SK-N-SH (cell line): ENCODE data around the gene CHST15. TPM values are rescaled to one million over a fixed set of nuclear protein-coding genes. Genes with fewer than 3 reads are reported as not detected.

Experiments
- CTCF ChIA-PET: fragments of 300-600, 350-600 bp; formaldehyde crosslinking; extraction: SDS; loops from one replicate; lab custom pipeline; 2021; lab: Yijun Ruan, JAX
- POLR2A ChIA-PET: fragments of 350-600 bp; sonication (Branson Sonifier 250); formaldehyde crosslinking; extraction: SDS; loops from one replicate; lab custom pipeline; 2020; ENCODE audit warnings: antibody characterized with exemption, inconsistent platforms; lab: Yijun Ruan, JAX
- DNase-seq: peaks from one replicate; pipeline ENCODE4 v3.0.0; 2012
- H2AFZ ChIP-seq: fragments of 200-600 bp; sonication (generic); 2 replicates; pipeline ENCODE4 v1.8.1; 2016; ENCODE audit warnings: antibody characterized with exemption, mild to moderate bottlenecking, low read depth
- H3F3A ChIP-seq: fragments of 200-600 bp; sonication (generic); replicated peaks from 2 replicates; pipeline ENCODE3; 2016; ENCODE audit warnings: antibody characterized with exemption, mild to moderate bottlenecking; ENCODE audit not compliant: insufficient read depth
- H3K27ac ChIP-seq, 2 experiments: fragments of 200-500 bp in 1 of 2; fragments of 200-600 bp in 1 of 2; sonication (Bioruptor generic) in 1 of 2; sonication (generic), shearing (Covaris generic) in 1 of 2; 2 replicates each; pipeline versions ENCODE4 v1.5.1 to v1.6.1; 2014 to 2016; ENCODE audit warnings: low read depth in 2 of 2, inconsistent platforms in 1 of 2, low read length in 1 of 2, mild to moderate bottlenecking in 1 of 2, mixed read lengths in 1 of 2
- H3K27me3 ChIP-seq: fragments of 200-600 bp; sonication (generic), shearing (Covaris generic); 2 replicates; pipeline ENCODE4 v1.6.1; 2016; ENCODE audit warnings: mixed run types; ENCODE audit not compliant: insufficient read depth
- H3K36me3 ChIP-seq, 2 experiments: fragments of 200-500 bp in 1 of 2; fragments of 200-600 bp in 1 of 2; sonication (Bioruptor generic) in 1 of 2; sonication (generic) in 1 of 2; replicated peaks in 1 of 2; 2 replicates each; pipeline versions ENCODE3 to v1.5.1; 2014 to 2016; ENCODE audit warnings: low read length in 1 of 2, mild to moderate bottlenecking in 1 of 2; ENCODE audit not compliant: insufficient read depth in 2 of 2, control insufficient read depth in 1 of 2
- H3K4me1 ChIP-seq, 2 experiments: fragments of 200-500 bp in 1 of 2; fragments of 200-600 bp in 1 of 2; sonication (Bioruptor generic) in 1 of 2; sonication (generic), shearing (Covaris generic) in 1 of 2; 2 replicates each; pipeline versions ENCODE4 v1.5.1 to v1.6.1; 2014 to 2016; ENCODE audit warnings: low read depth in 1 of 2, low read length in 1 of 2, mixed run types in 1 of 2; ENCODE audit not compliant: insufficient read depth in 2 of 2, control insufficient read depth in 1 of 2
- H3K4me2 ChIP-seq: fragments of 200-600 bp; sonication (generic), shearing (Covaris generic); 2 replicates; pipeline ENCODE4 v1.6.1; 2017; ENCODE audit warnings: mixed run types
- H3K4me3 ChIP-seq, 2 experiments: fragments of 200-500 bp in 1 of 2; fragments of 200-600 bp in 1 of 2; sonication (Bioruptor generic) in 1 of 2; sonication (generic), shearing (Covaris generic) in 1 of 2; 2 replicates each; pipeline versions ENCODE4 v1.5.1 to v1.8.1; 2014 to 2016; ENCODE audit warnings: low read depth in 2 of 2, inconsistent platforms in 1 of 2, low read length in 1 of 2, mild to moderate bottlenecking in 1 of 2, mixed read lengths in 1 of 2, moderate library complexity in 1 of 2
- H3K79me2 ChIP-seq: fragments of 200-600 bp; sonication (generic); 2 replicates; pipeline ENCODE4 v1.8.1; 2017; ENCODE audit warnings: mild to moderate bottlenecking; ENCODE audit not compliant: insufficient read depth
- H3K9ac ChIP-seq: fragments of 200-600 bp; sonication (generic); 2 replicates; pipeline ENCODE4 v1.6.1; 2017; ENCODE audit warnings: mixed run types
- H3K9me2 ChIP-seq: fragments of 200-600 bp; sonication (generic); 2 replicates; pipeline ENCODE4 v1.6.1; 2017; ENCODE audit warnings: mixed run types
- H3K9me3 ChIP-seq: fragments of 200-600 bp; sonication (generic); 2 replicates; pipeline ENCODE4 v1.6.1; 2017; ENCODE audit warnings: mixed run types, mild to moderate bottlenecking, moderate library complexity
- H4K20me1 ChIP-seq: fragments of 200-600 bp; sonication (generic); 2 replicates; pipeline ENCODE4 v1.6.1; 2017; ENCODE audit warnings: mild to moderate bottlenecking, mixed run types; ENCODE audit not compliant: insufficient read depth
- CHD2 ChIP-seq: fragments of 150-350 bp; IDR thresholded peaks from 2 replicates; pipeline ENCODE4 v1.6.1; 2018; ENCODE audit warnings: low read length; ENCODE audit not compliant: partially characterized antibody
- ELF1 ChIP-seq: IDR thresholded peaks from 2 replicates; pipeline ENCODE4 v1.4.0; 2012
- FOSL2 ChIP-seq: IDR thresholded peaks from 2 replicates; pipeline ENCODE4 v1.4.0; 2012; ENCODE audit warnings: low read depth, mild to moderate bottlenecking, moderate library complexity, borderline replicate concordance
- FOXJ3 ChIP-seq: sonication (generic); formaldehyde crosslinking; IDR thresholded peaks from 2 replicates; pipeline ENCODE4 v1.5.1; 2020; ENCODE audit warnings: mild to moderate bottlenecking, missing genetic modification reagents
- GABPA ChIP-seq: IDR thresholded peaks from 2 replicates; pipeline ENCODE4 v1.4.0; 2012; ENCODE audit warnings: low read depth, mild to moderate bottlenecking
- IRF3 ChIP-seq: fragments of 150-350 bp; IDR thresholded peaks from 2 replicates; pipeline ENCODE4 v1.6.1; 2016; ENCODE audit warnings: mild to moderate bottlenecking, low read depth, low read length
- MEF2A ChIP-seq: IDR thresholded peaks from 2 replicates; pipeline ENCODE4 v1.4.0; 2012; ENCODE audit warnings: low read depth, borderline replicate concordance
- NFIC ChIP-seq: IDR thresholded peaks from 2 replicates; pipeline ENCODE4 v1.4.0; 2012; ENCODE audit warnings: borderline replicate concordance
- NRF1 ChIP-seq: IDR thresholded peaks from 2 replicates; pipeline ENCODE4 v1.6.1; 2012; ENCODE audit warnings: low read depth, mild to moderate bottlenecking, low read length
- PBX3 ChIP-seq: IDR thresholded peaks from 2 replicates; pipeline ENCODE4; 2012
- POLR2AphosphoS5 ChIP-seq: IDR thresholded peaks from 2 replicates; pipeline ENCODE4 v1.6.1; 2012; ENCODE audit warnings: low read depth, low read length
- RAD21 ChIP-seq: IDR thresholded peaks from 2 replicates; pipeline ENCODE4 v1.6.1; 2012; ENCODE audit warnings: mild to moderate bottlenecking, low read length
- REST ChIP-seq: IDR thresholded peaks from 2 replicates; pipeline ENCODE4 v1.6.1; 2012; ENCODE audit warnings: mild to moderate bottlenecking, low read depth, low read length, moderate library complexity
- TAF1 ChIP-seq: IDR thresholded peaks from 2 replicates; pipeline ENCODE4 v1.6.1; 2012; ENCODE audit warnings: low read depth, mild to moderate bottlenecking, low read length, moderate library complexity, borderline replicate concordance
- TEAD4 ChIP-seq: IDR thresholded peaks from 2 replicates; pipeline ENCODE4 v1.4.0; 2012; ENCODE audit warnings: mild to moderate bottlenecking, borderline replicate concordance; ENCODE audit not compliant: insufficient read depth
- USF2 ChIP-seq: fragments of 150-350 bp; IDR thresholded peaks from 2 replicates; pipeline ENCODE4 v1.6.1; 2017; ENCODE audit warnings: antibody characterized with exemption, low read length, low read depth, borderline replicate concordance
- YY1 ChIP-seq: IDR thresholded peaks from 2 replicates; pipeline ENCODE4 v1.4.0; 2012; ENCODE audit warnings: low read depth, mild to moderate bottlenecking
- ZBTB33 ChIP-seq: IDR thresholded peaks from 2 replicates; pipeline ENCODE4 v1.4.0; 2012; ENCODE audit warnings: low read depth, borderline replicate concordance
- WGBS: methylation state at CpG from one replicate; pipeline ENCODE4 v1.1.6; 2017; ENCODE audit warnings: low lambda C conversion rate; 5-methylcytosine and 5-hydroxymethylcytosine counted together
- polyA plus RNA-seq, 3 experiments: library from polyadenylated mRNA; depleted of rRNA; stranded (reverse); fragments of >200 nt; gene quantifications; 2 replicates each; pipeline ENCODE4 v1.2.3, GENCODE V29; 2012

The CHST15 gene
- polyA plus RNA-seq, 1 of the 3 experiments (the other 2 are of a cell fraction), result 0.02 TPM

GRCh38 chr10:124027651-124028050 is 65.7 kb downstream of the CHST15 start:
- no peak overlapping the region for H3K27ac ChIP-seq
- ChIA-PET POLR2A (no interaction called here), CTCF (interaction anchor here (1.2 to 3.9 kb wide), 3 partner anchors 32 to 390 kb away, joined by 3 to 12 read pairs (median 8); no protein-coding TSS in a partner anchor)
- H3K4me3 ChIP-seq, result no peak overlapping the region
- no peak overlapping the region for H2AFZ ChIP-seq
- no peak overlapping the region for H3K9ac ChIP-seq
- H3F3A ChIP-seq, result no peaks in the 10 kb centered on the region
- no peaks in the 10 kb centered on the region for H3K79me2 ChIP-seq
- no peaks in the 10 kb centered on the region for H4K20me1 ChIP-seq
- no peaks in the 10 kb centered on the region for H3K9me2 ChIP-seq
- H3K27me3 ChIP-seq, result no peaks in the 10 kb centered on the region
- WGBS, result 47% methylated on average over 7 of the region's 9 CpGs
- H3K36me3 ChIP-seq, result no peaks in the 10 kb centered on the region
- no peaks in the 10 kb centered on the region for H3K9me3 ChIP-seq
- no peak overlapping the region for H3K4me2 ChIP-seq
- TF ChIP-seq NFIC (no peak), TEAD4 (no peak), FOSL2 (no peak), IRF3 (no peak), NRF1 (no peak), CHD2 (no peak), REST (no peak), GABPA (no peak), RAD21 (no peak), FOXJ3 (CRISPR knock-in tag) (no peak), PBX3 (no peak), USF2 (no peak), TAF1 (no peak), MEF2A (no peak), ZBTB33 (no peak), ELF1 (no peak), YY1 (no peak), POLR2AphosphoS5 (no peak)
- DNase-seq, result no peak
- no peaks in the 10 kb centered on the region for H3K4me1 ChIP-seq
